HCEC 1CT (cell line): ENCODE results near the gene UBE2N.
"Not testable (repeated sequence)": the region's sequence is repeated elsewhere in the genome, so short reads cannot be mapped to it uniquely, and the experiment has no call there.

Experiments used
- DNase-seq: peaks from one replicate; pipeline ENCODE4 v3.0.0-alpha.2; 2017

UBE2N gene

GRCh38 chr12:93442411-93443340, 929 bp upstream of the UBE2N start:
- DNase-seq, result no peak

DNA sequence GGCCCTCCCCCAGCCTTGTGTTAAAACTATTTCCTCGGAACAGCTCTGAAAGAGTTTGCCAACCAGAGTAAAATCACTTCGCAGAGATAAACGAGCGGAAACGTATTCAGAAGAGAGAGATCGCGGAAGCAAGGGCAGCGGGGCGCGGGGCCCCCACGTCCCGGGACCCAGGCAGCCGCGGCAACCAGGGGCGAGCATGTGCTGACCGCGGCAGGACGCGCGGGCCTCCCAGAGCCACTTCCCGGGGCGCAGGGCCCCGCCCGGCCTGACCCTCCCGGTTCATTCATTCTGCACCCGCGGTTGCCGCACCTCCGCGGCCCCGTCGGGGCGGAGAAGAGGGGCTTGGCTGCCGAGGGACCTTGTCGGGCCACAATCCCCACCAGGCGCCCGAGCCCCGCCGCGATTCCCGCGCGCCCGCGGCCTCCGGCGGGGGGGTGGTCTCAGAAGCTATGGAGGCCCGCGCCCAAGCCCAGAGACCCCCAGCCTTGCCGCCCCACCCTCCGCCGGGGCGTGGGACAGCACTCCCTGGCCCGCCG, 598 bp downstream of the UBE2N start:
- peak; percentile 28 for DNase-seq

- no peak for DNase-seq
Measured at GRCh38 chr12:93440043-93440835, 1.5 kb downstream of the UBE2N start.

DNA sequence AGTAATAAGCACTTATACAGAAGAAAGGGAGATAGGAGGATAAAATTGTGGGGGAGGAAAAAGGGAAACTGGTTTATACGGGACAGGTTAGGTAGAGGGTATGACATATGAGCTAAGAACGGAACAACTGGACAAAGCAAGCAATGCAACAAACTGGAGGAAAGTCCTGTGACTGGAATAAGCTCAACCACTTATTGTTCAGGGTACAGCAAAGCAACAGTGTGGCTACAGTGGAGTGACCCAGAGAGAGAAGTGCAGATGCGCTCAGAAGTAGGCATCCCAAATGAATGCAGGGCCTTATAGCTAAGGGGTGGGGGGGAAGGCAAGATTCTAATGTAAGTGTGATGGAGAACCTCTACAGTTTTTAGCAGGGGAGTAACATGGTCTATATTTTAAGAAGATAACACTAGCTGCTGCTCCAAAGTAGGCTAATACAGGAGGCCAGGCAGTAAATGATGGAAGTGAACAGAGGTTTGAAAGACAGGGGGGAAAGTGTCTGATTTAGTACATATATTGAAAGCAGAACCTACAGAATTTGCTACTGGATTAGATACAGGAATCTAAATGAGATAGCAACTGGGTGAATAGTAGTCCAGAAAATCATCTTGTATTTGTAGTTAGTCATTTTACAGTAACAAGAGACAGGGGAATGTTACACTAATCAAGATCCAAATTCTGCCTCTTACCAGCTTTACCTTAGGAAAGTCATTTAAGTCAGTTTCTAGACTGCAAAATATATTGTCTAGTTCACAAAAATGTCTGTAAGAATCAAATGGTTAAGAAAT, 3.3 kb downstream of the UBE2N start:
- no peak for DNase-seq

DNA sequence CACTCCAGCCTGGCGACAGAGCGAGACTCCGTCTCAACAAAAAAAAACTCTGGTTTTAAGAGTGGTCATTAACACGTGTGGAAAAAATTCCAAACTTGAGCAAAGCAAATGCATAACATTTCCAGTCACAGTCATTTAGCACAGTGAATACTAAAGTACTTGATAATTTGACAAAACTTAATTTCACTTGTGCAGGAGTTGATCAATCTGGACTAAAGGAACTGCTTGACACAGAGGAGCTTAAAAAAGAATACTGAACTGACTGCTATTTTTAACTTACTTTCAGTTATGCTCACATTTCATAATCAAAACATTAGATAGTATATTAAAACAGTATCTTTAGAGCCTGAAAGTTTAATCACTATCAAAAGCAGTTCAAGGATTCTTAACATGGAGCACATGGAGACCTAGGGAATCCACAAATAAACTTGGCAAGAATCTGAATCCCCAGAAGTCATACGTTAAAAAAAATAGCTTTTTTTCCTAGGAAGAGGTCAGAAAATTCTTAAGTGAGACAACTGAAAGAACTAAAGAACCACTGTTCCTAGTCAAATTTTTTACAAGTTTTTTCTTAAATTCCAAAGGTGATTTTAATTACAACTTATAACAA, 7.4 kb downstream of the UBE2N start:
- no peak for DNase-seq

DNA sequence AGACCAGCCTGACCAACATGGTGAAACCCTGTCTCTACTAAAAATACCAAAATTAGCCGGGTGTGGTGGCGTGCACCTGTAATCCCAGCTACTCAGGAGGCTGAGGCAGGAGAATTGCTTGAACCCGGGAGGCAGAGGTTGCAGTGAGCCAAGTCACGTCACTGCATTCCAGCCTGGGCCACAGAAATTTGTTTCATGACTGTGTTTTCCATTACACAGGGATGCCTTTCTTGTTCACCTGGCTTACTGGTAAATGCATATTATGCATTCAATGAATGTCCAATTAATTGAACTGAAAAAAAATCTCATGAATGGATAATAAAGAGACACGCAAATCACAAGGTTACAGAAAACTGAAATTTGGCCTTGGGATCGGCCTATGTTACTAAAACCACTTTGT, 9.7 kb downstream of the UBE2N start:
- not testable (repeated sequence) for DNase-seq

GRCh38 chr12:93430280-93430679, 11.5 kb downstream of the UBE2N start:
- no peak for DNase-seq

DNA sequence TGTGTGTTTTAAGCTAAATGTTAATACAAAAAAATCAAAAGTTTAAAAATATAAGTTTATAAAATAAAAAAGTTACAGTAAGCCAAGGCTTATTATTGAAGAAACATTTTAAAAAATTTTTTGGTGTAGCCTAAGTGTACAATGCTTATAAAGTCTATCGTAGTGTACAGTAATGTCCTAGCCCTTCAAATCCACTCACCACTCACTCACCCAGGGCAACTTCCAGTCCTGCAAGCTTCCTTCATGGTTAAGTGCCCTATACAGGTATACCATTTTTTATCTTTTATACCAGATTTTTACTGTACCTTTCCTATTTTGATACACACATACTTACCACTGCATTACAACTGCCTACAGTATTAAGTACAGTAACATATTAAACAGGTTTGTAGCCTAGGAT, 11.9 kb downstream of the UBE2N start:
- no peak for DNase-seq

GRCh38 chr12:93429448-93429847, 12.3 kb downstream of the UBE2N start:
- no peak for DNase-seq

DNA sequence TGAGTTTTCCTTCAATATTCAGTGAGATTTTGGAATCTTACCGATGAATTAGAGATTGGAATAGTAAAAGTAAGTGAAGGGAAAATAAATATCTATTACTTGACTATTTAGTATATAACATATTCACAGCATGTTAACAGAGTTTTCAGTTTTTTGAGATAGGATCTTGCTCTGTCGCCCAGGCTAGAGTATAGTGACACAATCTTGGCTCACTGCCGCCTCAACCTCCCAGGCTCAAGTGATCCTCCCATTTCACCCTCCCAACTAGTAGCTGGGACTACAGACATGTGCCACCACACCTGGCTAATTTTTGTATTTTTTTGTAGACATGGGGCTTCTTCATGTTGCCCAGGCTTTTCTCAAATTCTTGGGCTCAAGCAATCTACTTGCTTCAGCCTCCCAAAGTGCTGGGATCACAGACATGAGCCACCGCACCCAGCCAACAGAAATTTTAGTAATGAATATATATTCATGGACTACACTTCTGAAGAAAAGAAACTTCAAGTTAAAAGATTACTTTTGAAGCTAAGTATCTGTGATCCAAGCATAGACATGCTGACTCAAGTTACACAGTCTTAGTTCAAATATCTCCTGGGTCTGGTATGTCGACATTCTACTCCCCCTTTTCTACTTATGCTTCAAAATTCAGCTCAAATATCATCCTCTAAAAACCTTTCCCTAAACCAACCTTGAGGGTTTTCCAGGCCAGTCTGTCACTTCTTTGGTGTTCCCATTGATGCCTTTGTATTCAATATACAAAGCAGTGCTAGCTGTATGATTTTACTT, 13.8 kb downstream of the UBE2N start:
- peak; percentile 40 for DNase-seq

- no peak for DNase-seq
Measured at GRCh38 chr12:93426412-93426805, 15.3 kb downstream of the UBE2N start.

DNA sequence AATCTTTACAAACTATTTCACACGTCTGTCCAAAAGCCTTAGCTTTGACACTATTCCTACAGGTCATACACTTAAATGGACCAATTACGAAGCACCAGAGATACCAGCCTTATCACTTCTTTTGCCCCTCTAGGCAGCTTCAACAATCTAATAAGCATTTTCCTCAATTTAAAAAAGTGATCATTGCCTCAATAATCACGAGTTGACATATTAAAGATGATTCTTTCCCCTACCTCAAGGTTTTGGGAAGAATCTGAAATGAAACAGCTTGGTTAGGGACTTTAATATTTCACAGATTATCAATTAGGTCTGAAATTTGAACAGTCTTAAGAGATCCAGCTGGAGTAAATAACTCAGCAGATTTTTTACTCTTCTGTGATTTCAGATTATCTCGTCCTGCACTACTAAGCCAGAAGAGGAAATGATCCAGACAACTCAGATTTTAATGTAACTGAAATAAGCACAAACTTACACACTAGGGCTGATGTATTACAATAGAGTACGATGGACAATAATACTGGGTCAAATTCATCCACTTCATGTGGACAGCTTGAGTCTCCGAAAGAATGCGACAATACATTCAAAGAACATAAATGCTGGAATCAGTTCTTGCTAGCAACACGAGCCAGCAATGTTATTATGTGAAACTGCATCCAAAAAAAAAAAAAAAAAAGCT, 15.9 kb downstream of the UBE2N start:
- DNase-seq, result no peak

DNA sequence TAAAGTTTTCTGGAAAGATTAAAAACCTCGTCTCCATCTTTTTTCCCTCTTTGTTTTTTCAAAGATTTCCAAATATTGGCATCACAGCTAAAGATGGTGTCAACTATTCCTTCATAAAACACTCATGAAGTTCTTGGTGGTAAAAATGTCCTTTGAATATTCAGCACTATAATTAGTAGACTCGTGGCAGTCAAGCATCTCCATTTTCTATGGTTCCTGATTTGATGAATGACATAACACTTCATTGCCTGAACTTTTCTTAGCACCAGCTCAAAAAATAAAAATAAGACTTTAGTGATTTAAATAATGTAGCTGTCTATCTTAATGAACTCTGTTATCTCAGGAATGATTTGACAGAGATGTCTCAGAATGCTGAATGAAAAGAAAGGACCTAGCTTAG, 19.7 kb downstream of the UBE2N start:
- no peak for DNase-seq

GRCh38 chr12:93419388-93420034, 22.2 kb downstream of the UBE2N start:
- peak; percentile 67 for DNase-seq

DNA sequence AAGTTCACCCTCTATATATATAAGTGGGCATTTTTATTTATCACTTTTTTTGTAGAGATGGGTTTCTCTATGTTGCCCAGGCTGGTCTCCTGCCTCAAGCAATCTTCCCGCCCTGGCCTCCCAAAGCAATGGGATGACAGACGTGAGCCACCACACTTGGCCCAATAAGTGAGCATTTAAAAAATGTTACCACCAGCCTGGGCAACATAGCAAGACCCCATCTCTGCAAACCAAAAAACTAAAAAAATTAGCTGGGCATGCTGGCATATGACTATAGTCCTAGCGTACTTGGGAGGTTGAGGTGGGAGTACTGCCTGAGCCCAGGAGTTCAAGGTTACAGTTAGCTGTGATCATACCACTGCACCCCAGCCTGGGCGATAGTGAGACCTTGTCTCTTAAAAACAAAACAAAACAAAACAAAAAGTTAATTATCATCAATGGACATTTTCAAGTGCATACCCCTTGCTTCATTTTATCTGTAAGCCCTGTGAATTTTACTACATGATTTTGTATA, 23.7 kb downstream of the UBE2N start:
- no peak for DNase-seq

GRCh38 chr12:93415723-93416464, 25.9 kb downstream of the UBE2N start:
- DNase-seq, result peak; percentile 59

- DNase-seq, result no peak
Measured at GRCh38 chr12:93413064-93413463, 28.7 kb downstream of the UBE2N start.

DNA sequence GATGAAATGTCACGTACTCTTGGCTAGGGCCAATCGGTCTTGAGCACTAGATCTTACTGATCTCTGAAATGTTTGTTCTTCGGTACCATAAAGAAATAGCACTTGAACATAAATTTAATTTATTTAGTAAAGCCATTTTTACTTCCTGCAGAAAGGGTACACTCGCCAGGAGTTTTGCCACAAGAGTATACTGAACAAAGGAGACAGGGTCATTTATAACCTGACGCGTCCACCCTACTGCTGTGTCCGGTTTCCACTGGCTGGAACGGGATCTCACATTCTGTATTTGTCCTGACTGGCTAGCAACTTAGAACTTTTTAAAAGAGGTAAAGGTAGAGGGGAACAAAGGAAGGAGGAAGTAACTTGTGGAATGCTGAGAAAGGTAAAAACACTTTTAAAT, 29.4 kb downstream of the UBE2N start:
- DNase-seq, result not testable (repeated sequence)

GRCh38 chr12:93411060-93411459, 30.7 kb downstream of the UBE2N start:
- DNase-seq, result not testable (repeated sequence)
